Measurements from ENCODE around the gene SETD1A.

- no peak for TF ChIP-seq CTCF (IDR thresholded peaks at IDR 0.05; ENCODE audit: insufficient read depth, low read length)
- no peak for TF ChIP-seq POLR2AphosphoS5 (IDR thresholded peaks at IDR 0.05; ENCODE audit: low read depth)
- TF ChIP-seq SPI1 (IDR thresholded peaks at IDR 0.05; ENCODE audit: borderline replicate concordance, low read depth) = no peak
- TF ChIP-seq REST (IDR thresholded peaks at IDR 0.05; ENCODE audit: insufficient replicate concordance, low read depth) = no peak
- TF ChIP-seq GABPA (IDR thresholded peaks at IDR 0.05; ENCODE audit: low read depth) = no peak
Observed at GRCh38 chr16:30926937-30927788, 30.4 kb upstream of the SETD1A start.
